Nephron progenitor cell (in vitro differentiated cells): Measurements from ENCODE around the gene COL5A2.

Experiments
- DNase-seq: peaks from one replicate; pipeline ENCODE4 v3.0.0; 2021
- H3K27ac Mint-ChIP-seq: 2 replicates; pipeline ENCODE4 v1.8.0; 2021; ENCODE audit warnings: mild to moderate bottlenecking, moderate library complexity, mixed read lengths
- H3K27me3 Mint-ChIP-seq: 2 replicates; pipeline ENCODE4 v1.8.0; 2021; ENCODE audit warnings: mild to moderate bottlenecking, low read depth, mixed read lengths; ENCODE audit not compliant: poor library complexity
- H3K36me3 Mint-ChIP-seq: 2 replicates; pipeline ENCODE4 v1.8.0; 2021; ENCODE audit warnings: low read depth, mixed read lengths
- H3K4me1 Mint-ChIP-seq: 2 replicates; pipeline ENCODE4 v1.8.0; 2021; ENCODE audit warnings: mixed read lengths
- H3K4me3 Mint-ChIP-seq: 2 replicates; pipeline ENCODE4 v1.8.0; 2021; ENCODE audit warnings: mild to moderate bottlenecking, moderate library complexity, mixed read lengths
- H3K9me3 Mint-ChIP-seq: 2 replicates; pipeline ENCODE4 v1.8.0; 2021; ENCODE audit warnings: mild to moderate bottlenecking, moderate library complexity, mixed read lengths
- CTCF ChIP-seq: fragments of 200-600 bp; sonication (generic); IDR thresholded peaks from 2 replicates; pipeline ENCODE4 v1.5.0; 2021; ENCODE audit warnings: antibody characterized with exemption

Gene COL5A2

GRCh38 chr2:189082376-189082975 is 97.1 kb downstream of the COL5A2 start:
- Mint-ChIP-seq H3K27ac (peak overlapping the region; percentile 37), H3K4me1 (peaks cover 11% of the 10 kb centered on the region), H3K9me3 (no peaks in the 10 kb centered on the region), H3K27me3 (no peaks in the 10 kb centered on the region), H3K36me3 (peaks cover 27% of the 10 kb centered on the region), H3K4me3 (no peak overlapping the region)
- no peak for TF ChIP-seq CTCF
- no peak for DNase-seq

- no peaks in the 10 kb centered on the region for H3K4me1 Mint-ChIP-seq
- DNase-seq: no peak
- TF ChIP-seq CTCF: no peak
- no peak overlapping the region for H3K4me3 Mint-ChIP-seq
- H3K9me3 Mint-ChIP-seq: no peaks in the 10 kb centered on the region
- peaks cover 21% of the 10 kb centered on the region for H3K36me3 Mint-ChIP-seq
- no peaks in the 10 kb centered on the region for H3K27me3 Mint-ChIP-seq
- no peak overlapping the region for H3K27ac Mint-ChIP-seq
Observed at GRCh38 chr2:189076572-189076971, 103.0 kb downstream of the COL5A2 start.

DNA sequence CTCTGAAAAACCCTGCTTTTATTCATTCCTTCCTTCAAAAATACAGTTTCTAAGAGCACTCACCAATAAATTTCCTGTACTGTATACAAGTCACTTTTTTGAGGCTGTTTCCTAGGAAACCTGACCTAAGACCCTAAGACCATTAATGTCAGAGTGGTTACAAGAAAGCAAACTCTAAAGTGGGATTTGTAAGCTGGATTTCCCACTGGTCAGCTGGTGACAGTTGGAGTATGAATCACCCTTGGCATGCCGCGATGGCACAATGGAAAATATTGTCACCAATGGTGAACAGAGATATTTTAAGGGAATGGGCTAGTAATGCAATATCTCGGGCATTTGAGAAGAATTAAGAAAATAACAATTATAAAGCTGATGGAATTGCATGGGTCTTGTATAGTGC is 103.4 kb downstream of the COL5A2 start:
- no peak for DNase-seq
- Mint-ChIP-seq H3K36me3 (peaks cover 17% of the 10 kb centered on the region), H3K4me1 (no peaks in the 10 kb centered on the region), H3K4me3 (no peak overlapping the region), H3K27ac (peak overlapping the region; percentile 11), H3K9me3 (no peaks in the 10 kb centered on the region), H3K27me3 (no peaks in the 10 kb centered on the region)
- no peak for TF ChIP-seq CTCF

GRCh38 chr2:189074506-189074905 is 105.1 kb downstream of the COL5A2 start:
- Mint-ChIP-seq H3K9me3 (no peaks in the 10 kb centered on the region), H3K4me1 (no peaks in the 10 kb centered on the region), H3K27ac (no peak overlapping the region), H3K36me3 (peaks cover 15% of the 10 kb centered on the region), H3K4me3 (no peak overlapping the region), H3K27me3 (no peaks in the 10 kb centered on the region)
- DNase-seq: no peak
- TF ChIP-seq CTCF: no peak

DNA sequence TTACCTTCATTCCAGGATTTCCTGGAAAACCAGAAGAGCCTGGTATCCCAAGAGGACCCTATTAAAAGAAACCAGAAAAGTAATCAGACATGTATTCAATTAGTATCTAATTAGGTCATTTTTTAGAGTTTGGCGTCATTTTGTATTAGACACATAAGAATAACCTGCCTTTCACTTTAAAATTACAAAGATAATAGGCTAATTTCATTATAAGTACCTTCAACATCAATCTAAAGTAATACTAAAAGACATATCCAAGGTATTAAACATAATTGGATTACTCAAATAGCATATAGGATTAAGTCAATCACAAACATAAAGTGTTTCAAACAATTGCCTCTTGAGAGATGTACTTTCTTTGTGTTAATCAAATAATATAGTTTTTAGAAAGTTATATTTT is 107.5 kb downstream of the COL5A2 start:
- no peaks in the 10 kb centered on the region for H3K27me3 Mint-ChIP-seq
- no peak overlapping the region for H3K27ac Mint-ChIP-seq
- H3K4me1 Mint-ChIP-seq: no peaks in the 10 kb centered on the region
- H3K36me3 Mint-ChIP-seq: peaks cover 12% of the 10 kb centered on the region
- no peak for TF ChIP-seq CTCF
- no peak overlapping the region for H3K4me3 Mint-ChIP-seq
- H3K9me3 Mint-ChIP-seq: no peaks in the 10 kb centered on the region
- DNase-seq: no peak

DNA sequence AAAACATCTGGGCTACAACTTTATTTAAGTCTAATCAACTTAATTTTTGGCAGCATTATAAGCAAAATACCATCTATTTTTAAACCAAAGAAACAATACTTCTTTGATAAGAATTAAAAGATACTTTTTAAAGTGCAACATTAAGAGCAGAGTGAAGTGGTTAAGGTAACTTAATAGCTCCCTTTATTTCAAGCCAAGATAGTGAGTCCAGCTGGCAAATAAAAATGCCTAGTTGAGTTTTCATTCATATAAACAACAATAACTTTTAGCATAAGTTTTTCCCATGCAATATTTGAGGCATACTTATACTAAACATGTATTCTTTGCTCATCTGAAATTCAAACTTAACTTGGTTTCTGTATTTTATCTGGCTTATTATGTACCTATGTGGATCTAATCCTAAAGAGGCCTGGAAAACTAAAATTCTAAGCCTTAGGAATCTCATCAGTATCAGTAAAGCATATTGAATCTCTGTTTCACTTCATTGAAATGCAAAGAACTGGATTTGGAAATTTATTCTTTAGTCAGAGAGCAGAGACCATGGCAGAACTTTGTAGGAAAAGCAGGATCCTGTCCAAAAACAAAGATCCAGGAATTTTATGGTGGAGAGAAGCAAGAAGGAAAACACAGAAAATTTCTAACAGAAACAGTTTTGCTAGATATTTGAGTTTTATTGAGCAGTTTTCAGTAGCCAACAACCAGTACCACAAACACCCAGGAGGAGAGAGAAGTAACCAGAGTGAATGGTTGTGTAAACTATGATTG is 109.5 kb downstream of the COL5A2 start:
- H3K27ac Mint-ChIP-seq: no peak overlapping the region
- H3K27me3 Mint-ChIP-seq: no peaks in the 10 kb centered on the region
- H3K4me3 Mint-ChIP-seq: no peak overlapping the region
- H3K9me3 Mint-ChIP-seq: no peaks in the 10 kb centered on the region
- peaks cover 16% of the 10 kb centered on the region for H3K36me3 Mint-ChIP-seq
- DNase-seq: no peak
- H3K4me1 Mint-ChIP-seq: no peaks in the 10 kb centered on the region
- no peak for TF ChIP-seq CTCF
